Measurements from ENCODE around the gene C3. TPM values are rescaled to one million over a fixed set of nuclear protein-coding genes. Genes with fewer than 3 reads are reported as not detected.

C3 gene
- total and polyA plus RNA-seq, 2 of the 13 experiments (the other 11 are each of a cell fraction or from before 2014, with no cell fraction given): 1,455 to 6,272 TPM

- no peak for TF ChIP-seq ATF3 (CRISPR knock-in tag; IDR thresholded peaks at IDR 0.05)
- 0 out of 2 replicates have a peak, but pooled peaks have one; percentile 28 for TF ChIP-seq ZHX2 (IDR thresholded peaks at IDR 0.05; ENCODE audit: low read depth)
- no peak for TF ChIP-seq ZHX2 (CRISPR knock-in tag; IDR thresholded peaks at IDR 0.05; ENCODE audit: borderline replicate concordance)
- no peak for TF ChIP-seq ZNF160 (CRISPR knock-in tag; IDR thresholded peaks at IDR 0.05)
- TF ChIP-seq ZNF792 (CRISPR knock-in tag; IDR thresholded peaks at IDR 0.05): no peak
- no peak for TF ChIP-seq ZNF33B (CRISPR knock-in tag; IDR thresholded peaks at IDR 0.05)
- TF ChIP-seq, protein P1, sequence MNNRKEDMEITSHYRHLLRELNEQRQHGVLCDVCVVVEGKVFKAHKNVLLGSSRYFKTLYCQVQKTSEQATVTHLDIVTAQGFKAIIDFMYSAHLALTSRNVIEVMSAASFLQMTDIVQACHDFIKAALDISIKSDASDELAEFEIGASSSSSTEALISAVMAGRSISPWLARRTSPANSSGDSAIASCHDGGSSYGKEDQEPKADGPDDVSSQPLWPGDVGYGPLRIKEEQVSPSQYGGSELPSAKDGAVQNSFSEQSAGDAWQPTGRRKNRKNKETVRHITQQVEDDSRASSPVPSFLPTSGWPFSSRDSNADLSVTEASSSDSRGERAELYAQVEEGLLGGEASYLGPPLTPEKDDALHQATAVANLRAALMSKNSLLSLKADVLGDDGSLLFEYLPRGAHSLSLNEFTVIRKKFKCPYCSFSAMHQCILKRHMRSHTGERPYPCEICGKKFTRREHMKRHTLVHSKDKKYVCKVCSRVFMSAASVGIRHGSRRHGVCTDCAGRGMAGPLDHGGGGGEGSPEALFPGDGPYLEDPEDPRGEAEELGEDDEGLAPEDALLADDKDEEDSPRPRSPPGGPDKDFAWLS (CRISPR knock-in tag; IDR thresholded peaks at IDR 0.05; ENCODE audit: borderline replicate concordance): no peak
- TF ChIP-seq MAF1 (CRISPR knock-in tag; IDR thresholded peaks at IDR 0.05; ENCODE audit: borderline replicate concordance): no peak
- no peak for TF ChIP-seq NR1H2 (CRISPR knock-in tag; IDR thresholded peaks at IDR 0.05; ENCODE audit: borderline replicate concordance, low read depth)
- no peak for TF ChIP-seq HNRNPK (IDR thresholded peaks at IDR 0.05; ENCODE audit: low read depth, low read length, poor library complexity, severe bottlenecking)
- TF ChIP-seq FOXC1 (CRISPR knock-in tag; IDR thresholded peaks at IDR 0.05; ENCODE audit: borderline replicate concordance): no peak
- TF ChIP-seq AKAP8 (CRISPR knock-in tag; IDR thresholded peaks at IDR 0.05): no peak
- TF ChIP-seq AGO1 (IDR thresholded peaks at IDR 0.05; ENCODE audit: low read depth, low read length, poor library complexity, severe bottlenecking): no peak
Observed at GRCh38 chr19:6734096-6734696, 13.7 kb upstream of the C3 start (continued).
